22Rv1 (cell line): Measurements from ENCODE around the gene CTSS.
"Not testable (repeated sequence)": the region's sequence is repeated elsewhere in the genome, so short reads cannot be mapped to it uniquely, and the experiment has no call there.

Source experiments
- H3K27ac ChIP-seq: fragments of 450-650 bp; 2 replicates; pipeline ENCODE4 v1.5.1; 2017
- ZFX ChIP-seq: fragments of 450-650 bp; IDR thresholded peaks from 2 replicates; pipeline ENCODE4 v1.6.1; 2017; ENCODE audit warnings: antibody characterized with exemption, borderline replicate concordance
- TF ChIP-seq, protein P1 (sequence below): fragments of 450-650 bp; IDR thresholded peaks from 2 replicates; pipeline ENCODE4 v1.5.1; 2017; ENCODE audit warnings: mild to moderate bottlenecking

CTSS gene

GRCh38 chr1:150775276-150775675, 9.7 kb upstream of the CTSS start:
- no peak overlapping the region for H3K27ac ChIP-seq
- TF ChIP-seq ZFX = no peak
- TF ChIP-seq, protein P1, sequence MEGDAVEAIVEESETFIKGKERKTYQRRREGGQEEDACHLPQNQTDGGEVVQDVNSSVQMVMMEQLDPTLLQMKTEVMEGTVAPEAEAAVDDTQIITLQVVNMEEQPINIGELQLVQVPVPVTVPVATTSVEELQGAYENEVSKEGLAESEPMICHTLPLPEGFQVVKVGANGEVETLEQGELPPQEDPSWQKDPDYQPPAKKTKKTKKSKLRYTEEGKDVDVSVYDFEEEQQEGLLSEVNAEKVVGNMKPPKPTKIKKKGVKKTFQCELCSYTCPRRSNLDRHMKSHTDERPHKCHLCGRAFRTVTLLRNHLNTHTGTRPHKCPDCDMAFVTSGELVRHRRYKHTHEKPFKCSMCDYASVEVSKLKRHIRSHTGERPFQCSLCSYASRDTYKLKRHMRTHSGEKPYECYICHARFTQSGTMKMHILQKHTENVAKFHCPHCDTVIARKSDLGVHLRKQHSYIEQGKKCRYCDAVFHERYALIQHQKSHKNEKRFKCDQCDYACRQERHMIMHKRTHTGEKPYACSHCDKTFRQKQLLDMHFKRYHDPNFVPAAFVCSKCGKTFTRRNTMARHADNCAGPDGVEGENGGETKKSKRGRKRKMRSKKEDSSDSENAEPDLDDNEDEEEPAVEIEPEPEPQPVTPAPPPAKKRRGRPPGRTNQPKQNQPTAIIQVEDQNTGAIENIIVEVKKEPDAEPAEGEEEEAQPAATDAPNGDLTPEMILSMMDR = no peak

DNA sequence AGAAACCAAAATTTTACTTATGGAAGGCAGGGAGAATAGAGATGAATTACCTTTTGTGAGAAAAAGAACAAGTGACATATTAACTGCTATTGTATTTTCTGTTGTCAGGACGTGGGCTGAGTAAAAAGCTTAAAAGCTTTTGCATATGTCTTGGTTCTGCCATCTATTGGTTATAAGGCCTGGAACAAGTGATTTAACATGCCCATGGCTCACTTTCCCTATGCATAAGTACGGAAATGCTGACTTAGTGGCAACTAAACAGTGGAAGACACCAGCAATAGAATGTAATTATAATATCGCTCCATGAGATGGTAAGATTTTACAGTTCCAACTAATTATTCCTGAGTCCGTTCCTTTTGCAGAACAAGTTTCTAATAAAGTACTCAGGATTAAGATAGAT, 6.7 kb upstream of the CTSS start:
- TF ChIP-seq, protein P1 = no peak
- no peak for TF ChIP-seq ZFX
- H3K27ac ChIP-seq = no peak overlapping the region

- not testable (repeated sequence) for H3K27ac ChIP-seq
Measured at GRCh38 chr1:150767704-150768103, 2.1 kb upstream of the CTSS start.

DNA sequence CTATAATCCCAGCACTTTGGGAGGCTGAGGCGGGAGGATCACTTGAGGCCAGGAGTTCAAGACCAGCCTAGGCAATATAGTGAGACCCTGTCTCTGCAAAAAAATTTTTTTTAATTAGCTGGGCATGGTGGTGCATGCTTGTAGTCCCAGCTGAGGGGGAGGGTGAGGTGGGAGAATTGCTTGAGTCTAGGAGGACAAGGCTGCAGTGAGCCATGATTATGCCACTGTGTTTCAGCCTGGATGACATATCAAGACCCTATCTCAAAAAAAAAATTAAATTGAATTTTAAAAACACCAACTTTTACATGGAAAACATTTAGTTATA, 361 bp upstream of the CTSS start:
- H3K27ac ChIP-seq = not testable (repeated sequence)

DNA sequence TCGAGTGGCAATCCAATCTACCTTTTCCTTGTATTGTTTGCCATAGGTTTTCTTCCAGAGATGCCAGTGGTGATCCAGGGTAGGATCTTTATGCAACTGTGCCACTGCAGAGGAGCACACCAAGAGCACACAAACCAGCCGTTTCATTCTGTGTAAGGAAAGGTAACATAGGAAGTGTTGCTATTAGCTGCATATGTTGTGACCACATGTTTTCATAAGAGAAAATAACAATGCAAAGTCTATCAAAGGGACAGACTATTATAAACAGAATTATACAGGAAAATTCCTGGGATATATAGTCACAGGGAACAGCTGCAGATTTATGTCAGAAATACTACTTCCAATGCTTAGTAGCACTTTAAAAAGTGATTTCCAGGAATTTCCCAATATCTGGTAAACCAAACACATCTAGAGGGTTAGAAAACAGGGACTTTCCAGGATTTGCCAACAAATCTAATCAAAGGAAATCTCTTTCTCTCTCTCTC, 919 bp downstream of the CTSS start:
- TF ChIP-seq, protein P1 = no peak
- TF ChIP-seq ZFX = no peak
- H3K27ac ChIP-seq = no peak overlapping the region

DNA sequence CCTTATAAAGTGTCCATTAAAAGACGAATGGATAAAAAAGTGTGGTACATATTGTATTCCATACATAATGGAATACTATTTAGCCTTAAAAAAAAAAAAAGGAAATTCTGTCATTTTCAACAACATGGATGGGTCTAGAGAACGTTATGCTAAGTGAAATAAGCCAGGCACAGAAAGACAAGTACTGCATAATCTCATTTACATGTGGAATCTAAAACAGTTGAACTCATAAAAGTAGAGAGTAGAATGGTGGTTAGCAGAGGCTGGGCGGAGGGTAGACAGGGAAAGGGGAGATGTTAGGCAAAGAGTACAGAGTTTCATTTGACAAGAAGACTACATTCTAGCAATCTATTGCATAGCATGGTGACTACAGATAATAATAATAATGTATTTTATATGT, 2.6 kb downstream of the CTSS start:
- H3K27ac ChIP-seq = no peak overlapping the region
- no peak for TF ChIP-seq ZFX
- TF ChIP-seq, protein P1 = no peak

- H3K27ac ChIP-seq = no peak overlapping the region
- TF ChIP-seq, protein P1 = no peak
- TF ChIP-seq ZFX = no peak
Measured at GRCh38 chr1:150762552-150762951, 3.0 kb downstream of the CTSS start.

GRCh38 chr1:150761801-150762200, 3.8 kb downstream of the CTSS start:
- no peak overlapping the region for H3K27ac ChIP-seq
- TF ChIP-seq, protein P1 = no peak
- TF ChIP-seq ZFX = no peak
